Type B pancreatic cell (in vitro differentiated cells): ENCODE measurements around the gene FNBP1. TPM values are rescaled to one million over a fixed set of nuclear protein-coding genes. Genes with fewer than 3 reads are reported as not detected.
"Not testable (repeated sequence)": the region's sequence is repeated elsewhere in the genome, so short reads cannot be mapped to it uniquely, and the experiment has no call there.

Experiments
- DNase-seq: peaks from one replicate; pipeline ENCODE4 v3.0.0; 2021; ENCODE audit warnings: mixed read lengths; ENCODE audit not compliant: unreplicated experiment; ENCODE audit errors: extremely low spot score
- H3K27ac Mint-ChIP-seq: 2 replicates; pipeline ENCODE4 v1.8.0; 2021; ENCODE audit warnings: mild to moderate bottlenecking, mixed read lengths
- H3K27me3 Mint-ChIP-seq: 2 replicates; pipeline ENCODE4 v1.8.0; 2021; ENCODE audit warnings: mixed read lengths
- H3K36me3 Mint-ChIP-seq: 2 replicates; pipeline ENCODE4 v1.8.0; 2021; ENCODE audit warnings: mixed read lengths
- H3K4me1 Mint-ChIP-seq: one replicate; pipeline ENCODE4 v1.8.0; 2021; ENCODE audit warnings: mixed read lengths; ENCODE audit not compliant: unreplicated experiment
- H3K4me3 Mint-ChIP-seq: 2 replicates; pipeline ENCODE4 v1.8.0; 2021; ENCODE audit warnings: mild to moderate bottlenecking, mixed read lengths
- H3K9me3 Mint-ChIP-seq: 2 replicates; pipeline ENCODE4 v1.8.0; 2021; ENCODE audit warnings: mixed read lengths
- total RNA-seq: library from RNA; stranded (reverse); gene quantifications from 2 replicates; pipeline ENCODE4 v1.2.1, GENCODE V29; 2021; ENCODE audit warnings: low replicate concordance
- TF ChIP-seq, protein P1 (sequence below): fragments of 200-600 bp; sonication (generic); conservative IDR thresholded peaks from 2 replicates; pipeline ENCODE4 v1.5.0; 2021; ENCODE audit warnings: antibody characterized with exemption, mild to moderate bottlenecking

Gene FNBP1
- total RNA-seq, 1 donor from 2014 or later: 38.6 TPM

DNA sequence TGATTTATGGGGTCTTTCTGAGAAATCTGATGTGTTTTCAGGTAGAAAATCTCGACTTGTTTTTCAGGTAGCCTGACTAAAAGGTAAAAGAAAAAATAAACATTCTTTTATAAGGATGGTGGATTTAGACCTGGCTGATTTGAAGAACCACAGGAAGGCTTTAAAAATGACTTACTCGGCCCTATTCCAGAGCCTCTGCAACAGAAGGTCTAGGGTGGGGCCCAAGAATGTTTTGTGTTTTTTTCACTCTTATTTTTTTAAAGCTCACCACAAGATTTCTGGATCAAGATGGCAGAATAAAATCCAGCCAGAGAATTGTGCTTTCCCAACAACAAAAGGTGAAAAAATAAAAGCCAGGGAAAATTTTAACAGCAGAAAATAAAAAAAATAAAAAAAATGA, 59.1 kb downstream of the FNBP1 start:
- Mint-ChIP-seq H3K9me3 (no peaks in the 10 kb centered on the region), H3K4me3 (no peak overlapping the region), H3K27ac (peak overlapping the region; percentile 78), H3K27me3 (no peaks in the 10 kb centered on the region), H3K36me3 (peaks cover 6% of the 10 kb centered on the region), H3K4me1 (peaks cover 3% of the 10 kb centered on the region)
- TF ChIP-seq, protein P1, sequence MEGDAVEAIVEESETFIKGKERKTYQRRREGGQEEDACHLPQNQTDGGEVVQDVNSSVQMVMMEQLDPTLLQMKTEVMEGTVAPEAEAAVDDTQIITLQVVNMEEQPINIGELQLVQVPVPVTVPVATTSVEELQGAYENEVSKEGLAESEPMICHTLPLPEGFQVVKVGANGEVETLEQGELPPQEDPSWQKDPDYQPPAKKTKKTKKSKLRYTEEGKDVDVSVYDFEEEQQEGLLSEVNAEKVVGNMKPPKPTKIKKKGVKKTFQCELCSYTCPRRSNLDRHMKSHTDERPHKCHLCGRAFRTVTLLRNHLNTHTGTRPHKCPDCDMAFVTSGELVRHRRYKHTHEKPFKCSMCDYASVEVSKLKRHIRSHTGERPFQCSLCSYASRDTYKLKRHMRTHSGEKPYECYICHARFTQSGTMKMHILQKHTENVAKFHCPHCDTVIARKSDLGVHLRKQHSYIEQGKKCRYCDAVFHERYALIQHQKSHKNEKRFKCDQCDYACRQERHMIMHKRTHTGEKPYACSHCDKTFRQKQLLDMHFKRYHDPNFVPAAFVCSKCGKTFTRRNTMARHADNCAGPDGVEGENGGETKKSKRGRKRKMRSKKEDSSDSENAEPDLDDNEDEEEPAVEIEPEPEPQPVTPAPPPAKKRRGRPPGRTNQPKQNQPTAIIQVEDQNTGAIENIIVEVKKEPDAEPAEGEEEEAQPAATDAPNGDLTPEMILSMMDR: no peak
- DNase-seq: no peak

DNA sequence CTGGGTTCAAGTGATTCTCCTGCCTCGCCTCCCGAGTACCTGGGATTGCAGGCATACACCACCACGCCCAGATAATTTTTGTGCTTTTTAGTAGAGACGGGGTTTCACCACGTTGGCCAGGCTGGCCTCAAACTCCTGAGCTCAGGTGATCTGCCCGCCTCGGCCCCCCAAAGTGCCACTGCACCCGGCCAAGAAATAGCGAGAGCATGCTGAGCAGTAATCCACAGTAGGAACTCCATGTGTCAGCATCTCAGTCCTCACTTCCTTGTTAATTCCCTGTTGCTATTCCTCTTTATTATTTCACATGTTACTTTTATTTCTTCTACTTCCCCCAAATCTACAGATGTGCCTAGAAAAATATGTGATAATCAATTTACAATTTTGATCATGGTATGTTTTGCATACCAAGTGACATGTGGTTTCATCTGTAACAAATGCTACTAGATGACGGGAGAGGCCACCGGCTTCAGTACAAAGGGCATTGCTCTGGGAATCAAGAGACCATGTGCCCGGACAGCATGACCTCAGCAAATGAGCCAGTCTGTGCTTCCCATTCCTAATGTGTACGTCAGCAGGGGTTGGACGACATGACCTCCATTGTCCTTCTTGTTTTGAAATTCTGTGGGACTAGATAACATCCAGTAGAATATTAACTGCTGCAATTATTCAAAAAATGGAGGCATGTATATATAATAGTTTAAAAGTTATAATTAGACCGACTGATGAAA, 61.6 kb downstream of the FNBP1 start:
- TF ChIP-seq, protein P1: no peak
- H3K27ac Mint-ChIP-seq: peak overlapping the region; percentile 25

DNA sequence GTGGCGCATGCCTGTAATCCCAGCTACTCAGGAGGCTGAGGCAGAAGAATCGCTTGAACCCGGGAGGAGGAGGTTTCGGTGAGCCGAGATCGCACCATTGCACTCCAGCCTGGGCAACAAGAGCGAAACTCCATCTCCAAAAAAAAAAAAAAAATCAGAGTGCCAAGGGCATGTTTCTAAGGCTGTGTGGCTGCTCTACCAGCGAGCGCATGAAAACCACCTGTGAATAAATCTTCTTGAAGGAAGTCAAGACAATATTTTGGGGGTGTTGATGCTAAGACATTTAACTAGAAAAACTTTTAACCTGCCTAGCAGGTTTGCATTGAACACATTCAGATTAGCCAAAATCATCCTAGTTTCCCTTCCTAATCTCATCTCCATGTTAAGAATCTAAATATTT, 62.8 kb downstream of the FNBP1 start:
- DNase-seq, H3K4me3 Mint-ChIP-seq, H3K4me1 Mint-ChIP-seq, H3K9me3 Mint-ChIP-seq, H3K27ac Mint-ChIP-seq, H3K27me3 Mint-ChIP-seq: not testable (repeated sequence)
- peaks cover 17% of the 10 kb centered on the region for H3K36me3 Mint-ChIP-seq

More for the DNA sequence above, 61.6 kb downstream of the FNBP1 start:
- H3K27me3 Mint-ChIP-seq: no peaks in the 10 kb centered on the region
- no peak overlapping the region for H3K4me3 Mint-ChIP-seq
- H3K36me3 Mint-ChIP-seq: peaks cover 15% of the 10 kb centered on the region
- DNase-seq: no peak
- H3K4me1 Mint-ChIP-seq: peaks cover 3% of the 10 kb centered on the region
- H3K9me3 Mint-ChIP-seq: no peaks in the 10 kb centered on the region

DNA sequence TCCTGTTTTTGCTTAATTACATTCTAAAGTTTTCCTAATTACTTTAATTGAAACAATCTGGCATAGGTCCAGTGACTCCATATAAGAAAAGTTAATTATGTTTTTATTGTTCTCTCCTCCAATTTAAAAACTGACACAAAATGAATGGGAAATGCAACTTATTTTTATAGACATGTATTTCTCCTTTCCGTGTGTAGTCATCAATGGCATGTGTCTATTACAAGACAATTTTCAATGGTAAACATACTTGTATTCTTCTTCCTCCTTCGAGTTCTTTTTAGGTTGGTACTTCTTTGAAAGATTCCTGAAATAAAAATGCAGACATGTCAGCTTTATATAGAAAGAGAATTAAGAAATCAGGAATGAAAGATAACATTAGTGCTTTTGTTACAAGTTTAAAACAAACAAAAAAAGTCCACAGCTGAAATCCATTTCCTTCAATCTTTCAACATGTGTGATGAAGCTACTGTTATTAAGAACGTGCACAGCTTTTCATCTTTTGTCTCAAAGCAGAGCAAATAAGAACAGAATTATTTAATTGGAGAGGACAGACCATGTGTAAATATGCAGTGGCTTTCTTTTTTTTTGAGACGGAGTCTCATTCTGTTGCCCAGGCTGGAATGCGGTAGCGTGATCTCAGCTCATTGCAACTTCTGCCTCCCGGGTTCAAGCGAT, 63.8 kb downstream of the FNBP1 start:
- H3K9me3 Mint-ChIP-seq: no peaks in the 10 kb centered on the region
- H3K4me3 Mint-ChIP-seq: no peak overlapping the region

DNA sequence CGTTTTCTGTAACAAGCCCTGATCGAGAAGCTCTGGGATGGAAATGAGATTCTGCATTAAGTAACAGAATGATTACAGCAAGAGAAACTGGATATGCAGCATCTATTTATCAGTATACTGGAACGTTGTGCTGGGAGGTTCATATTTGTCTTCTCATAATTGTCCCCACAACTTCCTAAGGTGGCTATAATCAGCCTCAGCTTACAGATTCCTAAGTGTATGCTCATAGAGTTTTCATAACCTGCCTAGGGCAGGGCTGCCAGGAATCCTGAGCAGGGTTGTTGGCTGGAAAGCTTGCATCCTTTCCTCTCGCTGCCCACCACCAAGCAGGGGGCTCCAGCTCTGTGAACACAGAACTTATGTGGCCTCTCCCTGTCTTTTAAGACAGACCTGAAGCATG, 70.2 kb downstream of the FNBP1 start:
- Mint-ChIP-seq H3K27me3 (no peaks in the 10 kb centered on the region), H3K9me3 (no peaks in the 10 kb centered on the region), H3K36me3 (peaks cover 10% of the 10 kb centered on the region), H3K27ac (no peak overlapping the region), H3K4me3 (no peak overlapping the region), H3K4me1 (peaks cover 7% of the 10 kb centered on the region)
- TF ChIP-seq, protein P1: no peak
- DNase-seq: no peak

More for the DNA sequence above, 63.8 kb downstream of the FNBP1 start:
- no peaks in the 10 kb centered on the region for H3K27me3 Mint-ChIP-seq
- DNase-seq: no peak
- peaks cover 12% of the 10 kb centered on the region for H3K36me3 Mint-ChIP-seq
- H3K4me1 Mint-ChIP-seq: peaks cover 3% of the 10 kb centered on the region
- TF ChIP-seq, protein P1: no peak
- no peak overlapping the region for H3K27ac Mint-ChIP-seq
